Skeletal muscle cell (primary cell): ENCODE data around the gene DSCAM.

Source experiments
- DNase-seq: peaks from one replicate; pipeline ENCODE4 v3.0.0-alpha.2; 2010; ENCODE audit warnings: low read depth
- H3K4me3 ChIP-seq: 2 replicates; pipeline ENCODE4 v1.5.1; 2011; ENCODE audit warnings: low read depth, mild to moderate bottlenecking, control low read depth, low read length, moderate library complexity

DSCAM gene

DNA sequence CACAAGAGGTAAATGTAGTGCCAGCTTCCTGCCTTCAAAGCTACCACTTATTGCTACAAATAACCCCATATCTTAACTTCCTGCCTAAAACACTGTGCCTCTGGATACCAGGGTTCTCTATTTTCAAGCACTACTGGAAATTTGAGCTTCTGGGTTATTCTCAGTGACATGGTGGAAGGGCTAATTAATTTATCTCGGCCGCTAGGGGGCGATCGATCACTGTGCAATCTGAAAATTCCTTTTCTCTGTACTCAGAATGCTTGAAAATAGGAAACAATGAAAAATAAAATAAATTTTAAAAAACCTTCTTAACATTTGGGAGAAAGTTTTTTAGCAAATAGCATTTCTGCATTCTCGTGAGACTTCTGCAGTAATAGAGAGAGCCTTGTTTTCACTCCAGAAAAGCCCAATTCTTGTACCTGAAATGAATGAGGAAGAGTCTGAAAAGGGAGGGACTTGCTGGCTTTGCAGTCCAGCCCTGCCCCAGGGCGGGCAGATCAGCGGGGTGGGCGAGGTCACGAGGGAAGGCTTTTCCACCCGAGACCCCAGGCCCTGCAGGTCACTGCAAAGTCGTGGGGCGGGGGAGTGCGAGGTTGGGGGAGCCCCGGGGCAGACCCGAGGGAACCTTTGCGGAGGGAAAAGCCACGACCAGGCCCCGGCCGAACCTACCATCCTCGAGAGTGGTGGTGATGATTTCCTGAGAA is 703.0 kb downstream of the DSCAM start:
- no peak overlapping the region for H3K4me3 ChIP-seq
- no peak for DNase-seq

DNA sequence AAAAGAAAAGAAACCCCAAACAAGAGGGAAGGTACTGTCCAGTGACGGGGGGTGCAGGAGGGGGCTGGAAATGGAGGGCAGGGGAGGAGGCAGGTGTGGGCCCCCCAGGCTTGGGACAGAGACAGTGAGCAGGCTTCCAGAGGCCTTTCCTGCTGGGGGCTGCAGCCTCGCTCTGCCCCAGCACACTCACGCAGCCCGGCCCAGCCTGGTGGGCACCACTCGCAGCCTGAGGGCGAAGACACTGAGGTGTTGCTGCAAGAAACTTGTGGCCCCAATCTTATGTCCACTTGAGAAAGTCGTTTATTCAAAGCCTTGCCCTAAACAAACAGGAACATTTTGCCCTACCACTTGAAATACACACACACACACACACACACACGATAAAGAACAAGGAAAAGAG is 705.3 kb downstream of the DSCAM start:
- no peak for DNase-seq

DNA sequence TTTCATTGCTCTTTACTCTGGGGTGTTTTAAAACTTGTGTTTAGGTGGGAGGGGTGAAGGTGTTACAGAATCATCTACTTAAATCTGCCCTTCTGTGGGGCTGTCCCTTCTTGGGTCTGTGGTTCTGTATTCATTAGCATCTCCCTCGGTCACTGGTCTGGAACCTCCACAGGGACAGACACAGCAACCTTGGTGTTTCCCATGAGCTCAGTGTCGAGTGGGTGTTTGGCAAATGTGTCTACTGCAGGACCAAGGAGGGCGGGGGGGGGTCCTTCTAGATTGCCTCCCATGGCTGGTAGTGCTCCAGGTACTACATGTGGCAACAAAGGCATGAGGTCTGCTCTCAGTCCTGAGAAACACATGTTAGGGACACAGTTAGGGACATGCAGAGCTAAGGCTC is 706.3 kb downstream of the DSCAM start:
- no peak overlapping the region for H3K4me3 ChIP-seq
- no peak for DNase-seq

More for the DNA sequence above, 705.3 kb downstream of the DSCAM start:
- no peak overlapping the region for H3K4me3 ChIP-seq

DNA sequence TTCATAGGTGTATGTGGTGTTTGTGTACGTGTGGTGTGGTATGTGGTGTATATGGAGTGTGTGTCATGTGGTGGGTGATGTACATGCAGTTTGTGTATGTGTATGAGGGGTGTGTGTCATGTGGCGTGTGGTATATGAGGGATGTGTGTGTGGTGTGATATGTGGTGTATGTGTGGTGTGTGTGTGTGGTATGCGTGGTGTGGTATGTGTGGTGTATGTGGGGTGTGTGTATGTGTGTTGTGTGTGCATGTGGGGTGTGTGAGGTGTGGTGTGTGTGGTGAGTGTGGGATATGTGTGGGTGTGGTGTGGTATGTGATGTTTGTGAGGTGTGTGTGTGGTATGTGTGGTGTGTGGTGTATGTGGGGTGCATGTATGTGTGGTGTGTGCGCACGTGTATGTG is 707.3 kb downstream of the DSCAM start:
- no peak overlapping the region for H3K4me3 ChIP-seq
- DNase-seq, result no peak

DNA sequence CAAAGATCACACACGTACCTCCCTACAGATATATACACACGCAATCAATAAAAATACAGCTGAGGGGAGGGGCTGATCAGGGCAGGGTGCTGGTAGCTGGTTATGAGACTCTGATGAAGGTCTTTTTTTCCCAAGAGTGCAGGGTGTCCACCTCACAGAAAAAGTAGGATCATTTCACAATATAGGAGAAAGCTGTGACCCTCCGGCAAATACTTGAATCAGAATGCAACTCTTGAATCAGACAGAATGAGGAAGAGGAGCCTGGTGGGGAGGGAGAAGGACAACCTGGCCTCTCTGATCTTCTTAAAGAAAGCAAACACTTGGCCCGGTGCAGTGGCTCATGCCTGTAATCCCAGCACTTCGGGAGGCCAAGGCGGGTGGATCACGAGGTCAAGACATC is 710.4 kb downstream of the DSCAM start:
- H3K4me3 ChIP-seq, result no peak overlapping the region
- no peak for DNase-seq

DNA sequence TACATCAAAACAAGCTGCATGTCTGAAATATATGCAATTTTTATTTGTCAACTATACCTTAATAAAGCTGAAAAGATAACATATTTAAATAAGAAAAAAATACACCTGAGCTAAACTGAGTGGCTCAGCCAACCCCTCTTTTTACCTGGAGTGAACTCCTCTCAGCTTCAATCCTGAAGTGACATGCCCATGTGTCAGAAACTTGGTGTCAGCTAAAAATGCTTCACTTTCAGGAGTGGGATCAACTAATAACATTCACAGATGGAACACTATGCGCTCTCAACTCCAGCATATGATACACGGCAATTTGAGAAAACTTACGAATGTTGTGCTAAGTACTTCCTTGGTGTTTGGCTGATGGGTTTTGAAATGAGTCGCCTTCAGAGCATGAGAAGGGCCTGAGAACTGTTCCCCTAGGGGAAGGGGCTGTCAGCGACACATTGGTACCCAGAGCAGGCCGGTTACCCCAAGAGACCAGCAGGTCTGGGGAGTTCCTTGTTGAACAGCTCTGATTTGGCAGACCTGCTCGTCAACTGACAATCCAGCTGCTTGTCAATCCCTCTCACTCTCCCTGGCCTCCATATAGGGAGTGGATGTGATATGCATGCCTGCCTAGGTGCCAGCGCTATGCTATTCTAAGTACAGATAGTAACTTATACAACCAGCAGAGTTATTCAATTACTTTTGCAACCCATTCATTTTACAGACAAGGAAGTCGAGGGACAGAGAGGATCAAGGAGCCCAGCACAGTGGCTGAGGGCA is 712.0 kb downstream of the DSCAM start:
- H3K4me3 ChIP-seq, result no peak overlapping the region
- DNase-seq, result no peak

DNA sequence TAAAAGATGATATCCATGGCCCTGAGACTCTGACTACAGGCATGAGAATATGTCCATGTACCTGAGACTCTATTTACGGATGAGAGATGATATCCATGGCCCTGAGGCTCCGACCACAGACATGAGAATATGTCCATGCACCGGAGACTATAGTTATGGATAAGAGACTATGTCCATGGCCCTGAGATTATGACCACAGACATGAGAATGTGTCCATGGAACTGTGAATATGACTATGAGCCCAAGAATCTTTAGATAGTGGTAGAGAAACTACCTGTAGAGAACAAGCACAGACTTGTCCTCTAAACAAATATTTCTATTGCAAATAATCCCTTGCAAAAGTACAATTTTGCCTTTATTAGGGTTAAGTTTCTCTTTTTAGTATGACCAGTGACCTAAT is 716.5 kb downstream of the DSCAM start:
- no peak for DNase-seq

DNA sequence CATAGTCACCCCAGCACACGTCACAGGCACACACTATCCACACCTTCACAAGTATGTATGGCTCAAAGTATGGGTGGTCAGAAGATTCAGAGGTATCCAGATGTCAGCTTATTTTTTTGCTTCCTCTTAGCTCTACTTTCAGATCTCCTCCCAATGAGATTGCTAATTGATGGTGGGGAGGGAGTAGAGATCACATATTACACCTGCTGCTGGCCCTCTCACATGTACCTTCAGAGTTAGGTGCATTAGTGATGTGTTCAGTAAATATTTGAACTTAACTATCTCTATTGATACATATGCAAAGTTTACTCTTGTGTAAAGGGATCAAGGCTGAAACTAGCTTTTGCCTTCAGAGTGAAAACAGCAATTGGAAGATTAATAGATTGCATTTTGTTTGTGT is 717.1 kb downstream of the DSCAM start:
- H3K4me3 ChIP-seq, result no peak overlapping the region

More for the DNA sequence above, 716.5 kb downstream of the DSCAM start:
- H3K4me3 ChIP-seq, result no peak overlapping the region

DNA sequence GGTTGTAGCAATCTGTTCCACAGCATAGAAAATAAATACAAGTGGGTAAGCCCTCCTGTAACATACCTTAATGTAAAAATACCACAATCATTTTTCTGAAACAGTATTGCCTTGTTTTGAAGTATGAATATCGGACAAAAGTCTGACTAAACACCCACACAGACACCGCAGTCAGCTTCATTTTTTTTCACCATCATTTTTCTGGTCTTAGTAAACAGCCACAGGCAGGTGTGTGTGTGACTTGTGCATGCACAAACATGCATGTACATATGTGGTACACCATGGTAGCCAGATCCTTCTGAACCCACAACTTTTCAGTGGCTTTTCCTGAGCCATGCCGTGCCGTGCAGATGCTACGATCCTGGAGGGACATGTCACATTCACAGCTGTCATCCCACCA is 718.1 kb downstream of the DSCAM start:
- no peak overlapping the region for H3K4me3 ChIP-seq
- no peak for DNase-seq

More for the DNA sequence above, 717.1 kb downstream of the DSCAM start:
- no peak for DNase-seq

DNA sequence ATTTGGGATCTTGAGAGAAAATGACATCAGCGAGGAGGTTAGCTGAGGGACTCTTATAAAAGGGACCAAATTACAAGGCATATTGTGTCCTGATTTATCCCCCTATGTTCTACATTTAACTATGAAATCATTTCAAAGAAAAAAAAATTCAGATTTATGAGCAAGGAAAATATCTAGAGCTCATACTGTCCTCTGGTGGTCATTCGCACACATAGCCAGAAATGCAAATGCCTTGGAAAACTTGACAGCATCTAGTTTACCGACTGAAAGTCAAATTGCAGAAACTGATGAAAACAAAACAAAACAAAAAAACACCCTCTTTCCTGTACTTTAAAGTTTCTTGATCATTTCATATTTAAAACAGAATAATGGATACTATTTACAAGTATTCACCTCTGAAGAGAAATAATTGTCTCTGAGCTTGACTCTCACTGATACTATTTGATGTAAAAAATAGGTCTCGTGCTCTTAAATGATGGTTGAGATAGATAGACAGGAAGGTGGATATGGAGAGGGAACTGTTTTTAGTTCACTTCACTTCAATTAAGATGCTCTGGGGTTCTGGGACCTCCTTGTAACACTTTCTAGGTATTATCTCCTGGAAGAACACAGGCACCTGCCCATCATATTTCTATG is 725.9 kb downstream of the DSCAM start:
- DNase-seq, result no peak
- no peak overlapping the region for H3K4me3 ChIP-seq

DNA sequence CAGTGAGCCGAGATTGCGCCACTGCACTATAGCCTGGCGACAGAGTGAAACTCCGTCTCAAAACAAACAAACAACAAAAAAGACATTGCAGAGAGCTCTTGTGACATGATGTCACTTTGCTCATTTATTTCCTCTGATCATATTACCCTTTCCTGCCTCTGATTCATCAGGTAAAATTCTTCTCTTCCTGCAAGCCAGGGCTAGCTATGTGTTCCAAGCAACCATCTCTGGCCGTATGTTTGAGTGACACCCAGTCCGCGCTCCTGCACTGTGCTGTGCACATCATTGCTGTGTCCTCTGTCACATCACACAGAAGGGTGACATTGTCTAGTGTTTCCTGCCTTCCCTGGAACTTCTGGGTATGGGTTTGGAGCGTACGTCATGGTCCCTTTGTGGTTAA is 728.4 kb downstream of the DSCAM start:
- DNase-seq, result no peak
- H3K4me3 ChIP-seq, result no peak overlapping the region

DNA sequence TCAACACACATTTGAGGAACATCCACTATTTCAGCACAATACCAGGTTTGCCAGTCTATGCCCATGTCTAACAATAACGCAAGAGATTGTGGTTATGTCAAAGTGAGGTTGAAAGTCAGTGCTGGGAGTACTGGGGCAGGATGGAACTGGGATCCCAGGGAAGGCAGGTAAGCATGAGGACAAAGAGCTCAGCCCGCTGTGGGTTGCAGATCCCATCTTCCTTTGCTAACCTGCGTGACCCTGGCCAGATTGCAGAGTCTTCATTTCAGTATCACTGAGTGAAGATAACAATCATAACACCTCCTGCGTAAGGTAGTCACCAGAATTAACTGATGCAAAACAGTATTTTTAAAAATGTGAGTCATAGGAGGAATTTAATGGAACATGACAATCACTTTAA is 729.7 kb downstream of the DSCAM start:
- no peak overlapping the region for H3K4me3 ChIP-seq
- DNase-seq, result no peak

DNA sequence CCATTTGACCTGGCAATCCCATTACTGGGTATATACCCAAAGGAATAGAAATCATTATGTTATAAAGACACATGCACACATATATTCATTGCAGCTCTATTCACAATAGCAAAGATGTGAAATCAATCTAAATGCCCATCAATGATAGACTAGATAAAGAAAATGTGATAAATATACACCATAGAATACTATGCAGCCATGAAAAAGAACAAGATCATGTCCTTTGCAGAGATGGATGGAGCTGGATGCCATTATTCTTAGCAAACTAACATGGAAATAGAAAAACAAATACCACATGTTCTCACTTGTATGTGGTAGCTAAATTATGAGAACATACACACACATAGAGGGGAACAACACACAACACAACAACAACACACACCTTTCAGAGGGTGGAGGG is 731.2 kb downstream of the DSCAM start:
- no peak for DNase-seq
- no peak overlapping the region for H3K4me3 ChIP-seq

DNA sequence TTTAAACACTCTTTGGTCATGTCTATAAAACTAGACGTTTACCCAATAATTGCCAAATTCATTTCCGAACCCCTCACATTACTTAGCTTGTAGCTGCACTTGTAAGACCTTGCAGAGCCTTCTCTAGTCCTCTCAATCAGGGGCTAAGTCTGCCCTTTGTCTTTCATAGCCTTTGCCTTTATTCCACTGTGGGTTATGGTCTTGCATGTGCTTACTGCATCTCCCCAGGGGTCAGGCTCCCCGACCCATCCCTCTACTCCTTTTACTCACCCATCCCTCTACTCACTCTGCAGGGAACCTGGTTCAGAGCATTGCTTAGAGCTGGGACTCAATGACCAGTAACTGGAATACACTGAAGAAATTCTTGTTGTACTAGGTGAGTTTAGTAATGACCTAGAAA is 744.3 kb downstream of the DSCAM start:
- no peak overlapping the region for H3K4me3 ChIP-seq
- DNase-seq, result no peak

DNA sequence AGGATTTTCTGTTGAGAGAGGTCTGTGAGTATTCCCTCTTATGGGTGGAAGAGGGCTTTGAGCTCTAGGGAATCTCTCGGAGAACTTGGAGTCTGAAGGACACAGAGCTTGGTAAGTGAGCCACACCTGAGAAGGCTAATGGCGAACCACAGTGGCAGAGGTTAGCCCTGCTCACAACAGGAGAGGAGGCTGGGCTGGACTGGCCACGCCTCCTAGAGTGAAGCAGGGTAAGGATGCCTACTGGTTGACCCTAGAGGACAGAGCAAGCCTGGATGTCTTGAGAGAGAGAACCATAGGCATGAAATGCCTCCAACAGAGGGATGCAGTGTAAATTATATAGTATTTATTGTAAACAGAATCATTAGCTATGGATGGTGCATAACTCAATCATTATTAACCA is 747.1 kb downstream of the DSCAM start:
- no peak for DNase-seq
- H3K4me3 ChIP-seq, result no peak overlapping the region

DNA sequence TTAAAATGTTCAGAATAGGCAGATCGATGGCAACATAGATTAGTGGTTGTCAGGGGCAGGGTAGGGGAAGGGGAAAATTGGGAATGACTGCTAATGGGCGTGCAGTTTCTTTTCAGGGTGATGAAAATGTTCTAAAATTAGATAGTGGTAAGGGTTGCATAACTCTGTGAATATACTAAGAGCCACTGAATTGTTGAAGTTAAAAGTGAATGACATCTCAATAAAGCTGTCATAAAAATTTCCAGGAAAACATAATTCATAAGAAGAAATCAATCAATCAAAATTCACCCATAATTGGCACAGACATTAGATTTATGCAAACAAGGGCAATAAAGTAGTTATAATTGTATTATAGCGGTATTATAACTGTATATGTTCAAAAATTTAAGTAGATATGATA is 751.5 kb downstream of the DSCAM start:
- no peak for DNase-seq
- H3K4me3 ChIP-seq, result no peak overlapping the region

DNA sequence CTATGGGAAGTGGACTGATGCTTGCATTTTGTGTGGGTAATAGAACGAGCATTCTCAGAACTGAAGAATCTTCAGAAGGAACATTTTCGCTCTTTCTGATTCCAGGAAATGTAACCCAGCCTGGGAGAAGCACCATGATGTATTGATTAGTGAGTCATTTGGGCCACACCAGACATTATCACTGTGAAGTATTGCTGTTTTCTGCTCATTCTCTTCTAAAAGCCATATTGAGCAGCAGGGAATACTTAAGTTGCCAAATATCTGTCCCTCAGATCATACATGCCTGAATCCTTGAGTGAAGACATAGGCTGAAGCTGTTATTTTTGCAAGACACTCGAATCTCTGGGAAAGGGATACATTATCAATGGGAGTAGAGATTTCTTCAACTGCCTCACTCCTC is 766.6 kb downstream of the DSCAM start:
- DNase-seq, result no peak

DNA sequence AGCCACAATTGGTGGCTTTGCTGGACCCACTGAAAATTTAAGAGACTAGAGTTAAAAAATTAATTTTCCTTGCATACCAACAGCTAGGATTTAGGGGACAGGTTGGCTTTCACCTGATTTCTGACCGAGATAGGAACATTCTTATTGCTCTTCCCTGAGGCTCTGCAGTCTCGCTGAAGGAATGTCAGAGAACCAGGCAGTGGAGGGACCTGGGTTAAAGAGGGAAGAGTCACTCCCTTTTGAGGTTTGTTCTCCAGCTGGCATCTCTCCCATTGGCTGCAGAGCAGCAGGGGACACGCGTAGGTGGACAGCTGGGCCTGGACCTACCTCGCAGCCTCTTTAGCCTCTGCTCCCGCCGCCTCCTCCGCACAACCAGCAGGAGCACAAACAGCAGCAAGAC is 772.2 kb downstream of the DSCAM start:
- no peak for DNase-seq
- H3K4me3 ChIP-seq, result no peak overlapping the region

More for the DNA sequence above, 766.6 kb downstream of the DSCAM start:
- no peak overlapping the region for H3K4me3 ChIP-seq

DNA sequence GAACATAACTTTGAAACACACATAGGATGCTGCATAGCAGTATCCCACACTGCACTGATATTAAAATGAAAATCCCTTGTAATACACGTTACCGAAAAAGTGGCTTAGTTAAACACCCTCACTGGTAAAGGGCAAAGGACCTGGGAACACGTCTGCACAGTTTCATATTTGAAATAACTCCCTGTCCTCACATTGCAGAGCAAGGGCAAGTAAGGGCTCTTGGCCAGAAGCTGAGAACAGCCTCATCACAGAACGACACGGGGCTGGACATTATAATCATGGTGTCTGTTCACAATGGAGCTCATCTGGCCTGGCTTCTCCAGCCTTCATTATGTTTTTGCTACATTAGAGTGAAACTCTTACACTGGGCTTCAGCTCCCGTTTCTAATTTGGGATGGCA is 772.8 kb downstream of the DSCAM start:
- H3K4me3 ChIP-seq, result no peak overlapping the region
- DNase-seq, result no peak

DNA sequence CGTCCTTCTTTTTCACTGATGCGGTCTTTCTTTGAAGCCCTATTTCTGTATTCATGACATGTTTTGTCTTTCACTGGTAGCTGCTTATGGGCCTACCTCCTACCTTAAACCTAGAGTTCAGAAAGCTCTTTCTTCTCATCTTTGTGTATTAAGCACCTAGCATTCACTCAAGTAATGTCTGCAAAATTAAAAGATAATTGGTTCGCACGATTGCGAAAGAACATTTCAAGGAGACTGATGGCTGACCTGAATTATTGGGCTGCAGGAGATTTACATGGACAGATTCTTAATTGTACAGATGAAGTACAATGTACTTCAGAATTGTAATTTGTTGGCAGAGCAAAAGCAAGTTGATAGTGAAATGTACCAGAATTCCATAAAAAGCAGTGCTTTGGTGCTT is 773.3 kb downstream of the DSCAM start:
- DNase-seq, result no peak
- H3K4me3 ChIP-seq, result no peak overlapping the region

DNA sequence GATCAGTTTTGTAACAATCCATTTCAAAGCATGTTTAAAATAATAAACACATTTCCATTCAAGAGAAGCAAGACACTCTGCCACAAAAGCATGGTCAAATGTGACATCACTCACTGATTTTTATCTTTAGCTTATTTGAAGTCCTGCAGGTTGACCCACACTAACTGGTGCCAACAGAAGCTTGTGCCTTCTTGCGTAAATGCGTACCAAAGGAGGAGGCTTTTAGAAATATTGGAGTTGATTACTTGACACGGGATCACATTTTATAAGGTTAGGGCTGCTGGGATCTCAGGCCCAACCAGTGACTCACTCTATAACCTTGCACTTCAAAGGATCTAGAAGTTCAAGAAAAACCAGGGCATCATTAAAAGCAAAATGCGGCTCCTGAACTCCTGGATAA is 776.1 kb downstream of the DSCAM start:
- no peak overlapping the region for H3K4me3 ChIP-seq
- DNase-seq, result no peak
